SKM-1 treated with dmso at 0.1 percent for 144 hours (cell line): ENCODE results near the gene ARHGAP6.
"Not testable (repeated sequence)": the region's sequence is repeated elsewhere in the genome, so short reads cannot be mapped to it uniquely, and the experiment has no call there.

Experiments used
- DNase-seq: peaks from one replicate; lab custom pipeline; 2025; ENCODE audit not compliant: unreplicated experiment; lab: John Stamatoyannopoulos, UW

The ARHGAP6 gene

GRCh38 chrX:11257711-11258110 is 408.0 kb downstream of the ARHGAP6 start:
- DNase-seq, result no peak

GRCh38 chrX:11257290-11257689 is 408.4 kb downstream of the ARHGAP6 start:
- DNase-seq, result no peak

DNA sequence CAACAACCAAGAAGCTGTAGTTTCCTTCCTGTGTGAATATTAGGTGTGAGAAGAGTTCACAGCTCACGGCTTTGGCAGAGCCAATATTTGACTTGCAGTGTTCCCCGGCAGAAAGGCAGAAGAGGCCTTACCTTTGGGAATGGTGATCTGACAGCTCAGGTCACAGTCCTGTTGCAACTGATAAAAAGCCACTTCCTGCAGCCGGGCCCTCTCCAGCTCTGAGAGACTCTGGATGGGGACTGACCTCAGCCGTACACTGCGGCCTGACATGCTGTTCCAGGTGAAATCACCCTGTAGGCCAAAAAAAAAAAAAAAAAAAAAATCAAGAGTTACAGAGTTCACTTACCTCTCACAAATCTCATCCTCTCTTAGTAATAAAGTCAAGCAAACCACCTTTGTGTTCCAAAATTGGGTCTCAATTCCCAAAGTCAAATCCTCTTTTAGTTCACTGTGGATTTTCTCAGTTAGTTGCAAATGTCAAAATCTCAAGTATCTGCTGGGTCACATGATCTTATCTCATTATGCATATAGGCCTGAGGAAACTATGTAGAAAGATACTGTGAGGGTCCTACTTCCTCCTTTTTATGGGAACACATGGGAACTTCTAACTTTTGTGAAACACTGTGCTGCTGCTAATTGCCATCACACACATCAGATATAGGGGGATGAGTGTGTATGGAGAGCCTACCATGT is 411.2 kb downstream of the ARHGAP6 start:
- DNase-seq, result no peak

GRCh38 chrX:11244636-11245035 is 421.1 kb downstream of the ARHGAP6 start:
- no peak for DNase-seq

DNA sequence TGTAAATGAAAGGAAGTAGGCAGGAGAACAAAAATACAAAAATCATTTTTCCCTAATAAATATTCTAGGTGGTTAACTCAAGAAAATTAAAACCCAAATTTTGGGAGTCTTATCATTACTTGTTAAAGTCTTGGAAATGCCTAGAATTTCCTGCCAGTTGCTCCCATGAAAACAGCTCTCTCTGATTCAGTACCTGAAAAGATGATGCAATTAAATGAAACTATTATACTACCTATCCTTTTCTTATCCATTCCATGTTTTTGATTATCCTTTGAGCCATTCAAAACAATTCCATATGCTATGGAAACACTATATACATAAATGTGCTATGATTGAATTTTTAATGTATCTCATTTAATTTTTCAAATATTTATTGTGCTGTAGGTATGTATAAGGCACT is 423.0 kb downstream of the ARHGAP6 start:
- DNase-seq, result no peak

DNA sequence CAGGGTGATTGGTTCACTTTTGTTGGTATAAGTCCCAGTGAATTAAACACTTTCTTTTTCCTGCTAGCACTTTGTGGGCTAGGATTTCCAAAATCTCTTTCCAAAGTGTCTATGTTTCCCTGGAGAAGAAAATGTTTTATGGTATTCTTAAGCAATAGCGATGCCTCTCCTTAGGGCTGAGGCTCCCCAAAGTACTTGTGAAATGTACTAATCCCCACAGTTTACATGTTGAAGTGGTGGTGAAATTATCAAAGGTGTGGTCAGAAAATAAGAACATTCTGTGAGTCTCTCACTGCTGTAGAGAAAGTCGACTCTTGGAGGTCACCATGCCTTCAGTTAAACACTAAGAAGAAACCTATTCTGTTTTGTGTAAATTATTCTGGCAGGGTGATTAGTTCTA is 424.0 kb downstream of the ARHGAP6 start:
- no peak for DNase-seq

DNA sequence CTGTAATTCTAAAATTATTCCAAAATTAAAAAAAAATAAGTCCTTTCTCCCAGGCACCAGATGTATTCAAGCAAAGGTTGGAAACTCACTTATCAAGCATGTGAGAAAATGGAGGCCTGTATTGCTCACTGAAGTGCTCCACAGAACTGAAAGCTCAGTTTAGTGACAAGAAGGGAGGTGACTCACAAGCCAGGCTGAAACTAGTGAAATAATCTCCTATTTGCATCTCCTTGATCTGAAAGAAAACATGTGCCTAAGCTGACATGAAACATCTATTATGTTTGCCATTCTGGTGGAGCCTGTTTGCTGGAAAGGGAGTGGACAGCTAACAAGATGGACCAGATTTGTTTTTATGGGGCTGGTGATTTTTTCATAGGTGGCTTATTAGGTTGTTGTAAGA is 426.5 kb downstream of the ARHGAP6 start:
- no peak for DNase-seq

GRCh38 chrX:11235377-11235776 is 430.3 kb downstream of the ARHGAP6 start:
- not testable (repeated sequence) for DNase-seq

GRCh38 chrX:11215191-11215921 is 450.4 kb downstream of the ARHGAP6 start:
- no peak for DNase-seq

DNA sequence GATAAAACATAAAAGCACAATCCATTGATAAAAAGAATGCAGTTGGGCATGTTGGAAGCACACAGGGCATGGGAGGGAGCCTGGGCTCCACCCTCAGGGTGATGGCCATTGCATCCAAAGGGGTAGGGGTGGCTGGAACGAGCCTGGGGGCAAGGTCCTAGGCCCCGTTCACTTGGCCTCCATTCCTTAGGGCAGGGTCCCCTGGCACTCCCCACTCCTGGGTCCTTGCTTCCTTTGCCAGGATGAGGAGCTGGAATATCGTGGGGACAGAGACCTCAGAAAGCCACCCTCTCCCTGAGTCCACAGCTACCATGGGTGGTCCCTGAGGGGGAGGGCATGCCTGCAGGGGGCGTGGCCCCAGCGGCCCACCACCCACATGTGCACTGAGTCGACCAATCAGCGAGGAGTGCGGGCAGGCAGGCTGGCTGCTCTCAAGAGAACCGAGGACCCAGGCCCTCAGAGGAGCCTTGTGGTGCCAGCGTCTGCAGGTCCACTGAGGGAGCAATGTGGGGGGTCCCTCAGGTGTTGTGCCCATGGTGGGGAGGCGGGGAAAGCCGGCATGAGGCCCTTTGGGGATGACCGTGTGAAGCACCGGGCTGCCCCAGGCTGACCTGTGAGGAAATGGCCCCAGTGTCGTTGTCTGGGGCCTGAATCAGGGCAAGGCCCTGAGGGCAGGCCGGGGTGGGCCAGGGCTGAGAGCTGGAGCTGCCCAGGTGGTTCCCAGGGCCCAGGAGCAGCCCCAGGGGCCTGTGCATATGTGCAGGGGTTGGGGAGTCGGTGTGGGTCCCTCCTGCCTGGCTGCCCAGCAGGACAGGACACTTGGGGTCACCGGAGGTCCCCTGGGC is 451.2 kb downstream of the ARHGAP6 start:
- no peak for DNase-seq

GRCh38 chrX:11212741-11213140 is 453.0 kb downstream of the ARHGAP6 start:
- no peak for DNase-seq

GRCh38 chrX:11210415-11210801 is 455.3 kb downstream of the ARHGAP6 start:
- no peak for DNase-seq

DNA sequence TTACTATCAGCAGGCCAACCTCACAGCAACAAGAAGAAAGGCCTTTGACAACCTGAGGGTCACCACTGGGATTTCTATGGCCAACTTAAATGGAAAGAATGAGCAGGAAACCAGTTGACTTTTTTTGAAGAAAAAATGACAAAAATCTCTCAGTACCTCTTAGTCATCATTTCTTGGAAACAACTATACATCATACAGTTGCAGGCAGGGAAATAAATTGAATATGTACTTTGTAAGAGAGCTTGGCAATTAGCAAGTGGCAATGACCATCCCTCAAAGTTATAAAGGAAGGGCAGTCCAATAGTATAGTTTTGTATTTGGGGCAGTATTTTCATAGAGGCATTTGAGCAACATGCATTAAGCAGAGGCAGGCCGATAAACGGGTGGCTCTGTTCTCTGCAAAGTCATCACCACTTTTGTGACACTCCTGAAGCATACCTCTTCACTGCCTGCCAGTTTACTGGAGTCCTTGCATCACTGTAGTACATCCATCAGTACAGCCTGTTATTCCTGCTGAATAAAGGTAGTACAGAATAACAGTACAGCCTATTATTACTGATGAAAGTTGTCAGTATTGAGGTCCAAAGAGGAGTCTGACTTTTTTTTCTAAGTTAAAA is 455.8 kb downstream of the ARHGAP6 start:
- DNase-seq, result no peak

DNA sequence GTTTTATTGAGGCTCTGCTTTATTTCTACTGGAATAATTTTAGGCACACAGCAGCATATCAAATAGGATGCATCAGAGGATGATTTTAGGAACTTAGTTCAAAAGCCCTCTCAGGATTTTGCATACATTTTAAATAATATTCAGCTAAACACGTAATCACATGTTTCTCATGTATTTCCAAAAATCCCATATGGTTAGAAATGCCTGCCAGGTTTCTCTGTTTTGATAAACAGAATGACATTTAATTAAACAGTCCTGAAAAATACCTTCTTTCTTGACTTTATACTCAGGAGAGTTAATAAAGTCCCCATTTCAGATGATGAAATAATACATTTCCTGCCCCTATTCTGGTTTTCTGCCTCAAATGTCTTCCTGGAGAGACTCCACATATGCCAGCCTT is 459.0 kb downstream of the ARHGAP6 start:
- no peak for DNase-seq

DNA sequence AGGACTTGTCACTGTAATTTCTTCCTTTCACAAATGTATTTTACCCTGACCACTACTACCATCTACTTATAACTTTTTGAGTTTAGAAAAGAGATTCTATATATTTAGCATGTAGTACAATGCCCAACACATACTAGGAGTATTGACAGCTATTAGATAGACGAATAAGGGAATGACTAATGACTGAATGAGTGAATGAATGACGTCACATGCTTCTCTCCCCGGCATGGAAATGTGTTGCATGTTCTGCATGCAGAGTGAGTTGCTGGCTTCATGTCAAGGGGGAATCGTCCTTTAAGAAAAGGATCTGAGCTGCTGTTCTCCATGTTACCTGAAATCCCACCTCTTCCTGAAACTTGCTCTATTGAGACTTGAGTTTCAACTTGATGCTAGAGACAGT is 459.9 kb downstream of the ARHGAP6 start:
- DNase-seq, result no peak

GRCh38 chrX:11197671-11198070 is 468.0 kb downstream of the ARHGAP6 start:
- no peak for DNase-seq

DNA sequence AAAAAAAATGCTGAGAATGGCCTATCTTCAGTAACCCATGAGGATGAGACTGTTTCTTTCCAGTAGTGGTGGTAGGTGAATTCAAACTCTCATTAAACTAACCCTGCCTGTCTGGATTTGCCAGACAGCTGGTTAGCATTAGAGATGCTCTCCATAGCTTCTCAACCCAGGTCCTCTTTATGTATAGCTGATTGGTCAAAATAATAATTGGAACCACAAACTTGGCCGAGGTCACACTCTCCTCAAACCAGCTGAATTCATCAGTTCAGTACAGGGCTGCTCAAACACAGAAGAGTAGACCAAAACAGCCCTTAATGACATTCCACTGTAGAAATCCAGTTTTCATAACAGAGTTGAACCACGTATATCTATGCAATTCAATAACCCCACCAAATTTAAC is 469.2 kb downstream of the ARHGAP6 start:
- no peak for DNase-seq

- DNase-seq, result no peak
These were observed 472.7 kb downstream of the ARHGAP6 start for GRCh38 chrX:11193035-11193469.

- DNase-seq, result no peak
These were observed 474.8 kb downstream of the ARHGAP6 start for GRCh38 chrX:11190745-11191510.

GRCh38 chrX:11189097-11189496 is 476.6 kb downstream of the ARHGAP6 start:
- no peak for DNase-seq

DNA sequence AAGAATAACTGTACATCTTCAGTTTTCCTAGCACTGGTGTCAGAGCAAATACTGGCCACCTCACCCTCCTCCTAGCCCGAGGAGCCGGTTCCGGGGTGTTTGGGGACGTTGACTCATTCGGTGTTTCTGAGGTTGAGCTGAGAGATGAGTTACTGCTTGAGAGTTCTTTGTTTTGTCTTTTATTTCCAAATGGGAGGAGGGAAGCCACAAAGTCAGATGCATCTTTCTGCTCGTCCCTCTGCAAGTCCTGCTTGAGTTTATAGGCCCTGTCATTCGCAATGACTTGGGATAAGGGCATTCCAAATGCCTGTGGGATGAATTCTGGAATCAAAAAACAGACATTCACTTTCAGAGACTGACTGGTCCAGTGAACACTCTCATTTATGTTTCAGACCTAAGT is 477.1 kb downstream of the ARHGAP6 start:
- DNase-seq, result no peak
